GM23338 (cell line): Measurements from ENCODE around the gene MAPK14. TPM values are rescaled to one million over a fixed set of nuclear protein-coding genes. Genes with fewer than 3 reads are reported as not detected.

Source experiments
- ATAC-seq: fragments of 200-7000 bp; cut with Tn5 transposase; 3 replicates; pipeline ENCODE4 v1.9.1; 2020
- DNase-seq: peaks from one replicate; pipeline ENCODE4 v3.0.0-alpha.2; 2015; ENCODE audit warnings: low spot score
- H2AFZ ChIP-seq: fragments of 200-600 bp; sonication (generic); 2 replicates; pipeline ENCODE4 v1.8.0; 2016; ENCODE audit warnings: antibody characterized with exemption, mild to moderate bottlenecking, moderate library complexity
- H3F3A ChIP-seq: fragments of 200-600 bp; sonication (generic); replicated peaks from 2 replicates; pipeline ENCODE4 v1.8.0; 2017; ENCODE audit warnings: antibody characterized with exemption, mixed run types, low read depth
- H3K27ac ChIP-seq: fragments of 200-600 bp; sonication (generic); 2 replicates; pipeline ENCODE4 v1.6.1; 2016; ENCODE audit warnings: low read depth
- H3K27me3 ChIP-seq: fragments of 200-600 bp; sonication (generic); 2 replicates; pipeline ENCODE4 v1.8.0; 2016; ENCODE audit warnings: mild to moderate bottlenecking, mixed run types, moderate library complexity; ENCODE audit not compliant: insufficient read depth
- H3K36me3 ChIP-seq: fragments of 200-600 bp; sonication (generic); 2 replicates; pipeline ENCODE4 v1.8.0; 2016; ENCODE audit warnings: mild to moderate bottlenecking; ENCODE audit not compliant: insufficient read depth
- H3K4me1 ChIP-seq: fragments of 200-600 bp; sonication (generic); 2 replicates; pipeline ENCODE4 v1.8.0; 2016; ENCODE audit warnings: mild to moderate bottlenecking, moderate library complexity; ENCODE audit not compliant: insufficient read depth
- H3K4me2 ChIP-seq: fragments of 200-600 bp; sonication (generic); 2 replicates; pipeline ENCODE4 v1.7.1; 2017; ENCODE audit warnings: mixed run types
- H3K4me3 ChIP-seq: fragments of 200-600 bp; sonication (generic); 2 replicates; pipeline ENCODE4 v1.6.1; 2016; ENCODE audit warnings: mixed run types
- H3K79me2 ChIP-seq: fragments of 200-600 bp; sonication (generic); replicated peaks from 2 replicates; pipeline ENCODE4 v1.8.0; 2017; ENCODE audit warnings: mild to moderate bottlenecking; ENCODE audit not compliant: insufficient read depth
- H3K9me2 ChIP-seq: fragments of 200-600 bp; sonication (generic); 2 replicates; pipeline ENCODE4 v1.8.0; 2017; ENCODE audit not compliant: insufficient read depth
- H4K20me1 ChIP-seq: fragments of 200-600 bp; sonication (generic); replicated peaks from 2 replicates; pipeline ENCODE4 v1.8.0; 2017; ENCODE audit warnings: mild to moderate bottlenecking; ENCODE audit not compliant: insufficient read depth
- H3K27ac Mint-ChIP-seq: 2 replicates; pipeline ENCODE4 v1.8.0; 2020; ENCODE audit warnings: inconsistent platforms, mild to moderate bottlenecking, moderate library complexity, mixed read lengths
- H3K27me3 Mint-ChIP-seq: 3 replicates; pipeline ENCODE4 v1.8.0; 2022; ENCODE audit warnings: low read depth, mild to moderate bottlenecking, moderate library complexity, mixed read lengths, inconsistent platforms; ENCODE audit not compliant: insufficient read depth, poor library complexity
- H3K36me3 Mint-ChIP-seq: 3 replicates; pipeline ENCODE4 v1.8.0; 2021; ENCODE audit warnings: low read depth, mild to moderate bottlenecking, inconsistent platforms, moderate library complexity, mixed read lengths
- H3K4me1 Mint-ChIP-seq: 3 replicates; pipeline ENCODE4 v1.8.0; 2020; ENCODE audit warnings: mild to moderate bottlenecking, inconsistent platforms, mixed read lengths
- H3K4me3 Mint-ChIP-seq: 3 replicates; pipeline ENCODE4 v1.8.0; 2021; ENCODE audit warnings: moderate library complexity, mild to moderate bottlenecking, inconsistent platforms, mixed read lengths
- H3K9me3 Mint-ChIP-seq: 3 replicates; pipeline ENCODE4 v1.8.0; 2020; ENCODE audit warnings: moderate library complexity, mild to moderate bottlenecking, inconsistent platforms, mixed read lengths
- CREB1 ChIP-seq: fragments of 250-450 bp; sonication (Bioruptor Pico); IDR thresholded peaks from 2 replicates; pipeline ENCODE4 v1.5.0; 2020; ENCODE audit warnings: low read depth, mild to moderate bottlenecking, moderate library complexity
- ETS1 ChIP-seq: IDR thresholded peaks from 2 replicates; pipeline ENCODE4 v1.6.1; 2016; ENCODE audit warnings: antibody characterized with exemption
- EZH2phosphoT487 ChIP-seq: fragments of 200-600 bp; sonication (generic); IDR thresholded peaks from one replicate; pipeline ENCODE4 v1.8.1; 2018; ENCODE audit warnings: antibody characterized with exemption; ENCODE audit not compliant: unreplicated experiment
- JUNB ChIP-seq: IDR thresholded peaks from one replicate; pipeline ENCODE4 v1.6.1; 2016; ENCODE audit warnings: antibody characterized with exemption; ENCODE audit not compliant: unreplicated experiment
- NANOG ChIP-seq: IDR thresholded peaks from 2 replicates; pipeline ENCODE4 v1.6.1; 2016; ENCODE audit warnings: antibody characterized with exemption, borderline replicate concordance
- REST ChIP-seq: IDR thresholded peaks from one replicate; pipeline ENCODE4 v1.6.1; 2018; ENCODE audit warnings: antibody characterized with exemption; ENCODE audit not compliant: unreplicated experiment
- STAT1 ChIP-seq: IDR thresholded peaks from one replicate; pipeline ENCODE4 v1.6.1; 2016; ENCODE audit warnings: antibody characterized with exemption; ENCODE audit not compliant: unreplicated experiment
- ZNF114 ChIP-seq: fragments of 250-450 bp; sonication (Bioruptor Pico); IDR thresholded peaks from 2 replicates; pipeline ENCODE4 v1.5.0; 2020; ENCODE audit warnings: mild to moderate bottlenecking, moderate library complexity
- ZNF331 ChIP-seq: fragments of 250-450 bp; sonication (Bioruptor Pico); IDR thresholded peaks from 2 replicates; pipeline ENCODE4 v1.5.0; 2020; ENCODE audit warnings: low read depth, mild to moderate bottlenecking, moderate library complexity
- polyA plus RNA-seq: library from polyadenylated mRNA; unstranded; fragments of >200 nt; fragmentation: Nextera tagmentation; extraction: Ambion mirVana; gene quantifications from 2 replicates; pipeline ENCODE4 v1.2.1, GENCODE V29; 2016
- total RNA-seq: library from RNA; depleted of rRNA; stranded (reverse); fragments of >200 nt; shearing (Covaris generic); gene quantifications from 2 replicates; pipeline ENCODE4 v1.2.3, GENCODE V29; 2014
- TF ChIP-seq, protein P1 (sequence below), 2 experiments: fragments of 200-600 bp in 1 of 2; sonication (generic) in 1 of 2; conservative IDR thresholded peaks; 2 replicates each; pipeline versions ENCODE4 v1.5.1 to v1.6.1; 2016 to 2017; ENCODE audit warnings: antibody characterized with exemption in 2 of 2, low read depth in 2 of 2, mild to moderate bottlenecking in 2 of 2, moderate library complexity in 1 of 2

Gene MAPK14
- total and polyA plus RNA-seq, 2 experiments from 2014 or later, result 8.8 to 44.5 TPM

- no peak for DNase-seq
- no peaks in the 10 kb centered on the region; the same call in 2 of the 3 replicates for H3K9me3 Mint-ChIP-seq
- TF ChIP-seq, protein P1, sequence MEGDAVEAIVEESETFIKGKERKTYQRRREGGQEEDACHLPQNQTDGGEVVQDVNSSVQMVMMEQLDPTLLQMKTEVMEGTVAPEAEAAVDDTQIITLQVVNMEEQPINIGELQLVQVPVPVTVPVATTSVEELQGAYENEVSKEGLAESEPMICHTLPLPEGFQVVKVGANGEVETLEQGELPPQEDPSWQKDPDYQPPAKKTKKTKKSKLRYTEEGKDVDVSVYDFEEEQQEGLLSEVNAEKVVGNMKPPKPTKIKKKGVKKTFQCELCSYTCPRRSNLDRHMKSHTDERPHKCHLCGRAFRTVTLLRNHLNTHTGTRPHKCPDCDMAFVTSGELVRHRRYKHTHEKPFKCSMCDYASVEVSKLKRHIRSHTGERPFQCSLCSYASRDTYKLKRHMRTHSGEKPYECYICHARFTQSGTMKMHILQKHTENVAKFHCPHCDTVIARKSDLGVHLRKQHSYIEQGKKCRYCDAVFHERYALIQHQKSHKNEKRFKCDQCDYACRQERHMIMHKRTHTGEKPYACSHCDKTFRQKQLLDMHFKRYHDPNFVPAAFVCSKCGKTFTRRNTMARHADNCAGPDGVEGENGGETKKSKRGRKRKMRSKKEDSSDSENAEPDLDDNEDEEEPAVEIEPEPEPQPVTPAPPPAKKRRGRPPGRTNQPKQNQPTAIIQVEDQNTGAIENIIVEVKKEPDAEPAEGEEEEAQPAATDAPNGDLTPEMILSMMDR (conservative IDR thresholded peaks at IDR 0.05; ENCODE audit: low read depth in 2 of 2), result no peak
- no peak for TF ChIP-seq NANOG
- TF ChIP-seq CREB1, result no peak
- no peak for TF ChIP-seq EZH2phosphoT487
- no peak for TF ChIP-seq REST
- TF ChIP-seq ZNF331 (CRISPR knock-in tag), result no peak
- TF ChIP-seq ETS1, result no peak
- no peak overlapping the region for H3K4me3 ChIP-seq
- H3F3A ChIP-seq, result 0 out of 2 replicates have a peak, but pooled peaks cover 4% of the 10 kb centered on the region
- peaks cover 7% of the 10 kb centered on the region for H3K27me3 Mint-ChIP-seq
- H3K79me2 ChIP-seq, result no peaks in the 10 kb centered on the region
- peaks cover 2% of the 10 kb centered on the region; the same call in 2 of the 3 replicates for H3K36me3 Mint-ChIP-seq
- H3K4me3 Mint-ChIP-seq, result no peak overlapping the region
- H3K27ac ChIP-seq, result no peak overlapping the region
- no peak for ATAC-seq
- H3K36me3 ChIP-seq, result no peaks in the 10 kb centered on the region
- no peaks in the 10 kb centered on the region for H3K27me3 ChIP-seq
- no peaks in the 10 kb centered on the region for H4K20me1 ChIP-seq
- H2AFZ ChIP-seq, result no peak overlapping the region
- H3K9me2 ChIP-seq, result no peaks in the 10 kb centered on the region
- no peak overlapping the region for H3K27ac Mint-ChIP-seq
- no peak overlapping the region for H3K4me2 ChIP-seq
- H3K4me1 ChIP-seq, result peaks cover 13% of the 10 kb centered on the region
- H3K4me1 Mint-ChIP-seq, result peaks cover 17% of the 10 kb centered on the region
Observed at GRCh38 chr6:36141091-36141490, 113.5 kb downstream of the MAPK14 start.

GRCh38 chr6:36141961-36142360 lies 114.4 kb downstream of the MAPK14 start:
- Histone ChIP-seq H3K27ac (no peak overlapping the region), H3K79me2 (no peaks in the 10 kb centered on the region), H2AFZ (no peak overlapping the region), H3K4me2 (no peak overlapping the region), H3K9me2 (no peaks in the 10 kb centered on the region), H4K20me1 (no peaks in the 10 kb centered on the region), H3F3A (0 out of 2 replicates have a peak, but pooled peaks cover 4% of the 10 kb centered on the region), H3K27me3 (no peaks in the 10 kb centered on the region), H3K4me1 (peaks cover 13% of the 10 kb centered on the region), H3K4me3 (no peak overlapping the region), H3K36me3 (no peaks in the 10 kb centered on the region)
- no peak overlapping the region for H3K4me3 Mint-ChIP-seq
- peaks cover 4% of the 10 kb centered on the region for H3K27me3 Mint-ChIP-seq
- H3K4me1 Mint-ChIP-seq, result peaks cover 17% of the 10 kb centered on the region
- H3K27ac Mint-ChIP-seq, result no peak overlapping the region
- DNase-seq, result no peak
- peaks cover 2% of the 10 kb centered on the region; the same call in 2 of the 3 replicates for H3K36me3 Mint-ChIP-seq
- ATAC-seq, result no peak
- H3K9me3 Mint-ChIP-seq, result no peaks in the 10 kb centered on the region; the same call in 2 of the 3 replicates
- TF ChIP-seq ZNF114, result no peak
- TF ChIP-seq NANOG, result no peak
- no peak for TF ChIP-seq STAT1
- TF ChIP-seq ETS1, result no peak
- no peak for TF ChIP-seq JUNB
